PFSK-1 (cell line): ENCODE data around the gene CAMTA1.

ENCODE experiments used
- FOXP2 ChIP-seq: optimal IDR thresholded peaks from 2 replicates; pipeline ENCODE3; 2011; ENCODE audit warnings: borderline replicate concordance, control low read depth, inconsistent platforms; ENCODE audit not compliant: insufficient read depth; ENCODE audit errors: extremely low read length, extremely low read depth
- POLR2AphosphoS5 ChIP-seq: IDR thresholded peaks from 2 replicates; pipeline ENCODE4 v1.6.1; 2012; ENCODE audit warnings: low read depth, mild to moderate bottlenecking, control low read depth, low read length, moderate library complexity
- REST ChIP-seq, 2 experiments: IDR thresholded peaks; 2 replicates each; pipeline versions ENCODE4 v1.6.1 to v1.8.0; 2011 to 2012; ENCODE audit warnings: low read depth in 2 of 2, low read length in 2 of 2, control low read depth in 1 of 2, inconsistent platforms in 1 of 2, mild to moderate bottlenecking in 1 of 2, moderate library complexity in 1 of 2; ENCODE audit not compliant: insufficient read depth in 1 of 2
- SIN3A ChIP-seq: IDR thresholded peaks from 2 replicates; pipeline ENCODE4 v1.6.1; 2012; ENCODE audit warnings: mild to moderate bottlenecking, low read length, moderate library complexity, borderline replicate concordance; ENCODE audit not compliant: insufficient read depth
- TAF1 ChIP-seq: IDR thresholded peaks from 2 replicates; pipeline ENCODE4 v1.6.1; 2012; ENCODE audit warnings: low read length, control low read depth, borderline replicate concordance; ENCODE audit not compliant: insufficient read depth

CAMTA1 gene

GRCh38 chr1:7219031-7219430 lies 433.8 kb downstream of the CAMTA1 start:
- TF ChIP-seq REST (IDR thresholded peaks at IDR 0.05; ENCODE audit: insufficient read depth in 1 of 2, low read depth in 2 of 2, low read length in 2 of 2) (no peak), TAF1 (no peak), SIN3A (no peak), POLR2AphosphoS5 (no peak), FOXP2 (no peak)

GRCh38 chr1:7220007-7220406 lies 434.8 kb downstream of the CAMTA1 start:
- TF ChIP-seq SIN3A, result no peak
- no peak for TF ChIP-seq FOXP2
- no peak for TF ChIP-seq REST (IDR thresholded peaks at IDR 0.05; ENCODE audit: insufficient read depth in 1 of 2, low read depth in 2 of 2, low read length in 2 of 2)
- TF ChIP-seq POLR2AphosphoS5, result no peak
- TF ChIP-seq TAF1, result no peak

GRCh38 chr1:7220712-7221252 lies 435.5 kb downstream of the CAMTA1 start:
- TF ChIP-seq TAF1 (no peak), REST (IDR thresholded peaks at IDR 0.05; ENCODE audit: insufficient read depth in 1 of 2, low read depth in 2 of 2, low read length in 2 of 2) (no peak)

- no peak for TF ChIP-seq SIN3A
- no peak for TF ChIP-seq REST (IDR thresholded peaks at IDR 0.05; ENCODE audit: insufficient read depth in 1 of 2, low read depth in 2 of 2, low read length in 2 of 2)
- no peak for TF ChIP-seq FOXP2
- TF ChIP-seq POLR2AphosphoS5, result no peak
- TF ChIP-seq TAF1, result no peak
These were observed 436.8 kb downstream of the CAMTA1 start for GRCh38 chr1:7221826-7222694.
